K562 (cell line): Measurements from ENCODE around the gene CWF19L1. TPM values are rescaled to one million over a fixed set of nuclear protein-coding genes. Genes with fewer than 3 reads are reported as not detected.

Experiments used
- ATF1 ChIP-seq, 2 experiments: fragments of 450-650 bp in 1 of 2; IDR thresholded peaks; 2 replicates each; pipeline ENCODE4 v1.6.1; 2016; ENCODE audit warnings: missing compliant biosample characterization in 1 of 2, missing genetic modification characterization in 1 of 2
- BCLAF1 ChIP-seq, 2 experiments: fragments of 450-650 bp in 1 of 2; IDR thresholded peaks; 2 replicates each; pipeline ENCODE4 v1.6.1; 2011 to 2017; ENCODE audit warnings: low read depth in 2 of 2, antibody characterized with exemption in 1 of 2, borderline replicate concordance in 1 of 2, low read length in 1 of 2, mild to moderate bottlenecking in 1 of 2, mixed read lengths in 1 of 2; ENCODE audit not compliant: control insufficient read depth in 1 of 2
- E2F8 ChIP-seq: fragments of 450-650 bp; IDR thresholded peaks from 2 replicates; pipeline ENCODE4 v1.7.1; 2018; ENCODE audit warnings: mild to moderate bottlenecking, low read depth; ENCODE audit not compliant: partially characterized antibody
- GMEB1 ChIP-seq: fragments of 250-450 bp; sonication (Bioruptor Pico); IDR thresholded peaks from 2 replicates; pipeline ENCODE4 v1.4.0; 2020; ENCODE audit warnings: mild to moderate bottlenecking
- KDM1A ChIP-seq, 2 experiments: fragments of 450-650 bp; IDR thresholded peaks; 2 replicates each; pipeline ENCODE4 v1.6.1; 2016; ENCODE audit warnings: mild to moderate bottlenecking in 2 of 2
- KLF13 ChIP-seq: fragments of 450-650 bp; IDR thresholded peaks from 2 replicates; pipeline ENCODE4 v1.6.1; 2016; ENCODE audit warnings: missing genetic modification characterization, low read depth, mild to moderate bottlenecking, missing compliant biosample characterization, moderate library complexity, borderline replicate concordance
- MEIS2 ChIP-seq: fragments of 450-650 bp; IDR thresholded peaks from 2 replicates; pipeline ENCODE4 v1.6.1; 2014; ENCODE audit warnings: mild to moderate bottlenecking; ENCODE audit not compliant: partially characterized antibody
- MYBL2 ChIP-seq, 2 experiments: fragments of 450-650 bp in 1 of 2; sonication (generic) in 1 of 2; formaldehyde crosslinking in 1 of 2; IDR thresholded peaks; 2 replicates each; pipeline versions ENCODE4 v1.6.1 to v1.8.1; 2017 to 2022; ENCODE audit warnings: borderline replicate concordance in 1 of 2, inconsistent platforms in 1 of 2, low read depth in 1 of 2, mild to moderate bottlenecking in 1 of 2, missing genetic modification reagents in 1 of 2, moderate library complexity in 1 of 2
- NEUROD1 ChIP-seq: fragments of 150-350 bp; IDR thresholded peaks from 2 replicates; pipeline ENCODE4 v1.6.1; 2014; ENCODE audit warnings: borderline replicate concordance, low read length, low read depth; ENCODE audit not compliant: partially characterized antibody
- NRF1 ChIP-seq, 2 experiments: fragments of 450-650 bp; IDR thresholded peaks in 1 of 2; conservative IDR thresholded peaks in 1 of 2; 2 replicates each; pipeline ENCODE4 v1.6.1; 2014; ENCODE audit warnings: mild to moderate bottlenecking in 2 of 2
- POLR2B ChIP-seq: fragments of 450-650 bp; IDR thresholded peaks from 2 replicates; pipeline ENCODE4 v1.6.1; 2018; ENCODE audit warnings: low read depth; ENCODE audit not compliant: partially characterized antibody
- POU5F1 ChIP-seq: fragments of 150-350 bp; IDR thresholded peaks from 2 replicates; pipeline ENCODE4 v1.6.1; 2014; ENCODE audit warnings: borderline replicate concordance, low read length, low read depth, mild to moderate bottlenecking; ENCODE audit not compliant: partially characterized antibody
- SRSF1 ChIP-seq: fragments of 200-400 bp; formaldehyde crosslinking; IDR thresholded peaks from 2 replicates; pipeline ENCODE4 v1.6.1; 2017; ENCODE audit warnings: mild to moderate bottlenecking, low read depth, low read length, moderate library complexity
- ZNF445 ChIP-seq: fragments of 250-450 bp; sonication (Bioruptor Pico); IDR thresholded peaks from 2 replicates; pipeline ENCODE4 v1.4.0; 2020; ENCODE audit warnings: low read depth, mild to moderate bottlenecking, moderate library complexity
- ZNF511 ChIP-seq: sonication (generic); formaldehyde crosslinking; IDR thresholded peaks from 2 replicates; pipeline ENCODE4 v1.8.0; 2022; ENCODE audit warnings: mild to moderate bottlenecking, missing genetic modification reagents
- ZNF766 ChIP-seq: fragments of 200-800 bp; sonication (Bioruptor generic); conservative IDR thresholded peaks from 2 replicates; pipeline ENCODE4 v1.6.1; 2016; ENCODE audit warnings: missing genetic modification characterization, missing compliant biosample characterization
- polyA plus RNA-seq, 8 experiments: library from polyadenylated mRNA; depleted of rRNA in 4 of 8; stranded (reverse) in 5 of 8; unstranded in 3 of 8; fragments of >200 nt; fragmentation: Nextera tagmentation in 2 of 8; fragmentation: Illumina TruSeq in 1 of 8; extraction: Ambion mirVana in 2 of 8; extraction: Trizol in 1 of 8; gene quantifications; 2 replicates each; pipeline versions ENCODE4 v1.2.1 to v1.2.3, GENCODE V29; 2011 to 2014; ENCODE audit warnings: inconsistent platforms in 1 of 8, missing spikeins in 1 of 8
- total RNA-seq, 7 experiments: library from RNA; depleted of rRNA in 6 of 7; stranded (reverse); fragments of >200 nt in 6 of 7; fragmentation: Illumina TruSeq in 2 of 7; extraction: Trizol in 2 of 7; gene quantifications; 2 replicates each; pipeline versions ENCODE4 v1.2.1 to v1.2.3, GENCODE V29; 2011 to 2021; ENCODE audit warnings: low replicate concordance in 1 of 7

The CWF19L1 gene
- total and polyA plus RNA-seq, 9 of the 15 experiments (the other 6 are each of a cell fraction or from before 2014, with no cell fraction given): 19.5 to 49.9 (median 30.9) TPM

- TF ChIP-seq BCLAF1 (IDR thresholded peaks at IDR 0.05; ENCODE audit: borderline replicate concordance in 1 of 2, control insufficient read depth in 1 of 2, low read depth in 2 of 2, low read length in 1 of 2) (0 out of 4 replicates have a peak, but pooled peaks of 1 of the 2 experiments have one; percentile 48), MEIS2 (peak; percentile 73), NRF1 (conservative IDR thresholded peaks at IDR 0.05 in 1 of 2, IDR thresholded peaks at IDR 0.05 in 1 of 2) (peak; percentile 95 to 96), KLF13 (peak; percentile 84), GMEB1 (CRISPR knock-in tag) (peak; percentile 85), ZNF445 (no peak), E2F8 (peak; percentile 88), POLR2B (peak; percentile 47), SRSF1 (no peak), ATF1 (CRISPR knock-in tag; IDR thresholded peaks at IDR 0.05) (no peak), ATF1 (tag; IDR thresholded peaks at IDR 0.05) (peak; percentile 88), POU5F1 (peak; percentile 58), ZNF511 (CRISPR knock-in tag) (no peak), KDM1A (IDR thresholded peaks at IDR 0.05) (no peak), NEUROD1 (peak; percentile 66), ZNF766 (CRISPR knock-in tag) (peak; percentile 55; the same call in 1 of the 2 replicates), MYBL2 (IDR thresholded peaks at IDR 0.05; ENCODE audit: low read depth) (peak; percentile 53; the same call in 1 of the 2 replicates), MYBL2 (CRISPR knock-in tag; IDR thresholded peaks at IDR 0.05; ENCODE audit: borderline replicate concordance) (no peak)
Measured at GRCh38 chr10:100185364-100186252, 81.8 kb downstream of the CWF19L1 start, which contains the start of gene ERLIN1 (continued).
